Cortex of kidney (tissue), 1 donor: ENCODE data around the gene DENND4C.
"Not testable (repeated sequence)": the region's sequence is repeated elsewhere in the genome, so short reads cannot be mapped to it uniquely, and the experiment has no call there.

Source experiments
- DNase-seq: peaks from one replicate; lab custom pipeline; 2025; lab: John Stamatoyannopoulos, UW

Gene DENND4C

GRCh38 chr9:19224563-19224962 lies 5.9 kb upstream of the DENND4C start:
- no peak for DNase-seq

GRCh38 chr9:19229595-19230354 lies 718 bp upstream of the DENND4C start:
- no peak for DNase-seq

GRCh38 chr9:19231126-19231903 lies 822 bp downstream of the DENND4C start:
- DNase-seq, result no peak

- no peak for DNase-seq
Observed at GRCh38 chr9:19231904-19232822, 1.7 kb downstream of the DENND4C start.

- DNase-seq, result no peak
Observed at GRCh38 chr9:19232823-19233194, 2.3 kb downstream of the DENND4C start.

- DNase-seq, result no peak
Observed at GRCh38 chr9:19233344-19233743, 2.9 kb downstream of the DENND4C start.

- no peak for DNase-seq
Observed at GRCh38 chr9:19239955-19240354, 9.5 kb downstream of the DENND4C start.

GRCh38 chr9:19241728-19242127 lies 11.2 kb downstream of the DENND4C start:
- DNase-seq, result no peak

- no peak for DNase-seq
Observed at GRCh38 chr9:19243366-19244033, 13.0 kb downstream of the DENND4C start.

- no peak for DNase-seq
Observed at GRCh38 chr9:19246891-19247290, 16.4 kb downstream of the DENND4C start.

- DNase-seq, result no peak
Observed at GRCh38 chr9:19247420-19247819, 16.9 kb downstream of the DENND4C start.

- not testable (repeated sequence) for DNase-seq
Observed at GRCh38 chr9:19250346-19250745, 19.9 kb downstream of the DENND4C start.

GRCh38 chr9:19251203-19251602 lies 20.7 kb downstream of the DENND4C start:
- DNase-seq, result not testable (repeated sequence)

- not testable (repeated sequence) for DNase-seq
Observed at GRCh38 chr9:19251622-19252021, 21.1 kb downstream of the DENND4C start.

GRCh38 chr9:19252174-19252884 lies 21.8 kb downstream of the DENND4C start:
- DNase-seq, result no peak

GRCh38 chr9:19252885-19253219 lies 22.4 kb downstream of the DENND4C start:
- no peak for DNase-seq

- no peak for DNase-seq
Observed at GRCh38 chr9:19255112-19255511, 24.6 kb downstream of the DENND4C start.

GRCh38 chr9:19255821-19256220 lies 25.3 kb downstream of the DENND4C start:
- no peak for DNase-seq

- DNase-seq, result not testable (repeated sequence)
Observed at GRCh38 chr9:19259665-19260255, 29.3 kb downstream of the DENND4C start.

GRCh38 chr9:19265602-19266001 lies 35.1 kb downstream of the DENND4C start:
- DNase-seq, result not testable (repeated sequence)
